Stimulated activated CD4-positive, alpha-beta T cell treated with anti-CD3 and anti-CD28 coated beads, Interleukin-4, amount 100 ng/mL, for 1 hour (primary cell): ENCODE data around the gene SFT2D3.

ENCODE experiments used
- DNase-seq: peaks from one replicate; pipeline ENCODE4 v3.0.0-alpha.2; 2020

Gene SFT2D3

GRCh38 chr2:127754186-127754585 lies 52.9 kb downstream of the SFT2D3 start:
- DNase-seq, result no peak
